ENCODE results near the gene LCE6A.
A peak's percentile ranks its signal among the peaks of the same experiment; 100 is the strongest.

LCE6A gene

DNA sequence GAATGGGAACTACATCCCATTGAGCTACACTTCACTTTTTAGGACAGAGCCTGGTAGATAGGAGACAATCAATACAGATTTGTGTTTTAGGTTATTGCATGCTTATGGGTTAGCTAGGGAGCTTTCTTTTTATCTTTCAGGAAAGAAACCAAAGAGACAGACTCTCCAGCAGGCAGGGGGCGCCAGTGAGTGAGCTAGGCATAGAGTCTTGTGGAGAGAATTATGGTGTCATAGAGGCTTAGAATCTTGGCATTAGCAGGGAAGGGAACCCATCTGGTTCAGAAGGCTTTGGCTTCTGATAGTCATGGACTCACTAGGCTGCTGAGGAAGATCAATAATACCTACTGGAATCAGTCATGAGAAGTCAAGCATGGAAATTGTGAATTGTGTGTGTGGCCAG lies 35.4 kb downstream of the LCE6A start, which contains the start of gene SMCP:
SMCP (plus strand) TSS at position 281 of the 400 bp plus-strand sequence. CDS start 6,101 bp downstream, outside the sequence.
- Histone ChIP-seq H3K4me3 (IDR thresholded peaks at IDR 0.05; ENCODE audit: insufficient read depth, low read depth, low read length) (no peak within 1 kb of the TSS), H3K4me2 (no peak within 1 kb of the TSS), H3K9ac (no peak within 1 kb of the TSS), H3K27ac (no peak within 1 kb of the TSS), H3K4me1 (ENCODE audit: low read depth, poor library complexity, severe bottlenecking) (peaks cover 4% of the 10 kb centered on the region), H2AFZ (ENCODE audit: low read depth) (no peak within 1 kb of the TSS), H4K20me1 (ENCODE audit: insufficient read depth) (no peaks in the 10 kb centered on the region), H3K27me3 (ENCODE audit: insufficient read depth, low read depth) (no peaks in the 10 kb centered on the region), H3K79me2 (ENCODE audit: insufficient read depth, low read depth) (no peaks in the 10 kb centered on the region), H3K36me3 (ENCODE audit: insufficient read depth) (no peaks in the 10 kb centered on the region)
- TF ChIP-seq, protein P1, sequence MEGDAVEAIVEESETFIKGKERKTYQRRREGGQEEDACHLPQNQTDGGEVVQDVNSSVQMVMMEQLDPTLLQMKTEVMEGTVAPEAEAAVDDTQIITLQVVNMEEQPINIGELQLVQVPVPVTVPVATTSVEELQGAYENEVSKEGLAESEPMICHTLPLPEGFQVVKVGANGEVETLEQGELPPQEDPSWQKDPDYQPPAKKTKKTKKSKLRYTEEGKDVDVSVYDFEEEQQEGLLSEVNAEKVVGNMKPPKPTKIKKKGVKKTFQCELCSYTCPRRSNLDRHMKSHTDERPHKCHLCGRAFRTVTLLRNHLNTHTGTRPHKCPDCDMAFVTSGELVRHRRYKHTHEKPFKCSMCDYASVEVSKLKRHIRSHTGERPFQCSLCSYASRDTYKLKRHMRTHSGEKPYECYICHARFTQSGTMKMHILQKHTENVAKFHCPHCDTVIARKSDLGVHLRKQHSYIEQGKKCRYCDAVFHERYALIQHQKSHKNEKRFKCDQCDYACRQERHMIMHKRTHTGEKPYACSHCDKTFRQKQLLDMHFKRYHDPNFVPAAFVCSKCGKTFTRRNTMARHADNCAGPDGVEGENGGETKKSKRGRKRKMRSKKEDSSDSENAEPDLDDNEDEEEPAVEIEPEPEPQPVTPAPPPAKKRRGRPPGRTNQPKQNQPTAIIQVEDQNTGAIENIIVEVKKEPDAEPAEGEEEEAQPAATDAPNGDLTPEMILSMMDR (conservative IDR thresholded peaks at IDR 0.05; ENCODE audit: low read depth, low read length): peak; percentile 85

GRCh38 chr1:152879559-152880198 lies 37.0 kb downstream of the LCE6A start:
- H3K36me3 ChIP-seq (ENCODE audit: insufficient read depth): no peaks in the 10 kb centered on the region
- H3K27ac ChIP-seq: no peak overlapping the region
- no peak overlapping the region for H3K4me2 ChIP-seq
- no peaks in the 10 kb centered on the region for H3K79me2 ChIP-seq (ENCODE audit: insufficient read depth, low read depth)
- TF ChIP-seq, protein P1 (conservative IDR thresholded peaks at IDR 0.05; ENCODE audit: low read depth, low read length): no peak; the same call in 1 of the 2 replicates
- H3K4me3 ChIP-seq (IDR thresholded peaks at IDR 0.05; ENCODE audit: insufficient read depth, low read depth, low read length): no peak overlapping the region
- no peak overlapping the region for H3K9ac ChIP-seq
- no peak overlapping the region for H2AFZ ChIP-seq (ENCODE audit: low read depth)
- no peaks in the 10 kb centered on the region for H4K20me1 ChIP-seq (ENCODE audit: insufficient read depth)
- peaks cover 4% of the 10 kb centered on the region for H3K4me1 ChIP-seq (ENCODE audit: low read depth, poor library complexity, severe bottlenecking)
- no peaks in the 10 kb centered on the region for H3K27me3 ChIP-seq (ENCODE audit: insufficient read depth, low read depth)

DNA sequence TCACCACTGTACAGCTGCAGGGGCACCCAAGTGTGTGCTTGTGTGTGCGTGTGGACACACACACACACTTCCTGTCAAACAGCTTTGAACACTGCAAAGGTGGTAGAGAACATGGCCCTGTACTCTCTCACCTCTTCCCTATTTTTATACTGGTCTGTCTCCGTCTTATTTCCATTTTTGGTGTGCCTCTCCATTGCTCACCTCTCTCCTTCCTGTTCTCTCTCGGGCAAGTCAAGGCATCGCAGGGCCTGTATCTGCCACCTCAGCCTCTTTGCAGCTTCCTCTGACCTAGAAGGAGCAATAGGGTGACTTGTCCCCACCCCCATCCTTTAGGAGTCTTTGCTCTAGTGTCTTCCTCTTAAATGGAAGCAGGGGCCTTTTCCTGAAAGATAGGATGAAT lies 37.7 kb downstream of the LCE6A start:
- no peak overlapping the region for H3K4me2 ChIP-seq
- peaks cover 4% of the 10 kb centered on the region for H3K4me1 ChIP-seq (ENCODE audit: low read depth, poor library complexity, severe bottlenecking)
- H3K4me3 ChIP-seq (IDR thresholded peaks at IDR 0.05; ENCODE audit: insufficient read depth, low read depth, low read length): no peak overlapping the region
- H4K20me1 ChIP-seq (ENCODE audit: insufficient read depth): no peaks in the 10 kb centered on the region
- H3K27ac ChIP-seq: no peak overlapping the region
- TF ChIP-seq, protein P1 (conservative IDR thresholded peaks at IDR 0.05; ENCODE audit: low read depth, low read length): no peak
- H3K79me2 ChIP-seq (ENCODE audit: insufficient read depth, low read depth): no peaks in the 10 kb centered on the region
- no peaks in the 10 kb centered on the region for H3K36me3 ChIP-seq (ENCODE audit: insufficient read depth)
- H3K9ac ChIP-seq: no peak overlapping the region
- no peaks in the 10 kb centered on the region for H3K27me3 ChIP-seq (ENCODE audit: insufficient read depth, low read depth)
- H2AFZ ChIP-seq (ENCODE audit: low read depth): no peak overlapping the region

DNA sequence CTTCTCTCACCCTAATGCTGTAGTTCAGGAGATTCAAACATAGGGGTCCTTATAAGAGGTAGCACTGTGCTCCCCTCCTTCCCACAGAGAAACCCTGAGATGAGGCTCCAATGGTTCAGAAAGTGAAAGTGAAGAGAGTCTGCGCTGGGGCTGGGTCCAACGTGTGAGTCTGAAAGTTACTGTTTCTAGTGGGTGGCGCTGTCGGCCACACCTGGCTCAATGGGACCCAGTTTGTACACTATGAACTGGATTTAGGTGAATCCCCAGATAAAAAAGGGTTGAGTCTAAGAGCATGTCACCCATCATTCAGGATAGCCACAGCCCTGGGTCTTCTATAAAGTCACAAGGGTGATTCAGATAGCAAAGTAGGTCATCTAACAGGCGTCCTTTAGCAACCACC lies 38.3 kb downstream of the LCE6A start:
- no peak overlapping the region for H3K4me3 ChIP-seq (IDR thresholded peaks at IDR 0.05; ENCODE audit: insufficient read depth, low read depth, low read length)
- H3K4me2 ChIP-seq: no peak overlapping the region
- H3K9ac ChIP-seq: no peak overlapping the region
- H3K79me2 ChIP-seq (ENCODE audit: insufficient read depth, low read depth): no peaks in the 10 kb centered on the region
- H3K27ac ChIP-seq: no peak overlapping the region
- H3K27me3 ChIP-seq (ENCODE audit: insufficient read depth, low read depth): no peaks in the 10 kb centered on the region
- H4K20me1 ChIP-seq (ENCODE audit: insufficient read depth): no peaks in the 10 kb centered on the region
- H2AFZ ChIP-seq (ENCODE audit: low read depth): no peak overlapping the region
- TF ChIP-seq, protein P1 (conservative IDR thresholded peaks at IDR 0.05; ENCODE audit: low read depth, low read length): no peak
- no peaks in the 10 kb centered on the region for H3K36me3 ChIP-seq (ENCODE audit: insufficient read depth)
- peaks cover 4% of the 10 kb centered on the region for H3K4me1 ChIP-seq (ENCODE audit: low read depth, poor library complexity, severe bottlenecking)
